ENCODE results near the gene HIVEP3. TPM values are rescaled to one million over a fixed set of nuclear protein-coding genes. Genes with fewer than 3 reads are reported as not detected.
"Not testable (repeated sequence)": the region's sequence is repeated elsewhere in the genome, so short reads cannot be mapped to it uniquely, and the experiment has no call there.

HIVEP3 gene
- total RNA-seq, 2 donors from 2014 or later, result 4.7 to 5.8 TPM

DNA sequence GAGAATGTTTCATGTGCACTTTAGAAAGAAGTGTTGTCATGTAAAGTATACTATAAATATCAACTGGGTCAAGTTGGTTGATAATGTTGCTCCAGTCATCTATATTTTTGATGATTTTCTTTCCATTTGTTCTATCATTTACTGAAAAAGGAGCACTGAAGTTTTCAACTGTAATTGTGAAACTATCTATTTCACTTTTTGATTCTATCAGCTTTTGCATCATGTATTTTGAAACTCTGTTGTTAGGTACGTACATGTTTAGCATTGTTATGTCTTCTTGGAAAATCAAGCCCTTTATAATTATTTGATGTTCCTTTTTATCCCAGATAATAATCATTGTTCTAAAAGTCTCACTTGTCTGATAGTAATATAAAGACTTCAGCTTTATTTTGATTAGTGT lies 14.4 kb upstream of the HIVEP3 start:
- no peaks in the 10 kb centered on the region for H3K4me1 ChIP-seq
- no peak overlapping the region for H3K27ac ChIP-seq
- no peaks in the 10 kb centered on the region for H3K36me3 ChIP-seq
- DNase-seq (ENCODE audit: low spot score), result no peak
- TF ChIP-seq, protein P1, sequence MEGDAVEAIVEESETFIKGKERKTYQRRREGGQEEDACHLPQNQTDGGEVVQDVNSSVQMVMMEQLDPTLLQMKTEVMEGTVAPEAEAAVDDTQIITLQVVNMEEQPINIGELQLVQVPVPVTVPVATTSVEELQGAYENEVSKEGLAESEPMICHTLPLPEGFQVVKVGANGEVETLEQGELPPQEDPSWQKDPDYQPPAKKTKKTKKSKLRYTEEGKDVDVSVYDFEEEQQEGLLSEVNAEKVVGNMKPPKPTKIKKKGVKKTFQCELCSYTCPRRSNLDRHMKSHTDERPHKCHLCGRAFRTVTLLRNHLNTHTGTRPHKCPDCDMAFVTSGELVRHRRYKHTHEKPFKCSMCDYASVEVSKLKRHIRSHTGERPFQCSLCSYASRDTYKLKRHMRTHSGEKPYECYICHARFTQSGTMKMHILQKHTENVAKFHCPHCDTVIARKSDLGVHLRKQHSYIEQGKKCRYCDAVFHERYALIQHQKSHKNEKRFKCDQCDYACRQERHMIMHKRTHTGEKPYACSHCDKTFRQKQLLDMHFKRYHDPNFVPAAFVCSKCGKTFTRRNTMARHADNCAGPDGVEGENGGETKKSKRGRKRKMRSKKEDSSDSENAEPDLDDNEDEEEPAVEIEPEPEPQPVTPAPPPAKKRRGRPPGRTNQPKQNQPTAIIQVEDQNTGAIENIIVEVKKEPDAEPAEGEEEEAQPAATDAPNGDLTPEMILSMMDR (IDR thresholded peaks at IDR 0.05), result no peak
- H3K27me3 ChIP-seq, result no peaks in the 10 kb centered on the region
- H3K9me3 ChIP-seq, result no peaks in the 10 kb centered on the region
- no peak overlapping the region for H3K4me3 ChIP-seq

DNA sequence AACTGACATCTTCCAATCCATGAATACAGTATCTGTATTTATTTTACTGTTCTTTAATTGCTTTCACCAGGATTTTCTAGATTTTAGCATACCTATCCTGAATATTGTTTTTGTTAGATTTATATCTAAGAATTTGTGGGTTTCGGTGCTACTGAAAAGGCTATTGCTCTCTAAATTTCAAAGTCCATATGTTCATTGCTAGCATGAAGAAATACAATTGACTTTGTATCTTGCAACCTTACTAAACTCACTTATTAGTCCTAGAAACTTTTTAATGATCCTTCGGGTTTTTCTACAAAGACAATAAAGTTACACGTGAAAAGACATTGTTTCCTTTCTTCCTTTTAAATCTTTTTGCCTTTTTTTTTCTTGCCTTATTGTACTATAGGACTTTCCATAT lies 12.9 kb upstream of the HIVEP3 start:
- H3K36me3 ChIP-seq, result no peaks in the 10 kb centered on the region
- no peaks in the 10 kb centered on the region for H3K4me1 ChIP-seq
- H3K27ac ChIP-seq, result no peak overlapping the region
- DNase-seq (ENCODE audit: low spot score), result no peak
- TF ChIP-seq, protein P1 (IDR thresholded peaks at IDR 0.05), result no peak
- no peaks in the 10 kb centered on the region for H3K9me3 ChIP-seq
- H3K4me3 ChIP-seq, result no peak overlapping the region
- H3K27me3 ChIP-seq, result no peaks in the 10 kb centered on the region

DNA sequence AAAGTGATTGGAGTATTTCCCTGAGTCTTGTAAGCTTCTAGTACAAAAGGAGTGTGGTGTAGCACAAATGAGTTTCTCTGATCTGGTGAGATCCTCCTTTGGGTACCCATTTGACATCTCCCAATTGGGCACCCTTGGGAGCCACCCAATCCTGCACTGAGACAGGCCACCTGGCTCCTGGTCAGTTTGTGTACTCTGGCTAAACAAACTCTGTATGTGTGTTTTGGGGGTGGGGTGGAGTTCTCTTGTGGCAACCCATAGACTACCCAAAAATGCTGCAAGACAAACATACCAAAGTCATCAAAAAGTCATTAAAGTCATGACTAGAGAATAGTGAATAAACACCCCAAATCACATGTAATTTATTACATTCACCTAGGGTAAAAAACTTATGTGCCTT lies 8.4 kb upstream of the HIVEP3 start:
- H3K4me1 ChIP-seq, result no peaks in the 10 kb centered on the region
- H3K27me3 ChIP-seq, result no peaks in the 10 kb centered on the region
- TF ChIP-seq, protein P1 (IDR thresholded peaks at IDR 0.05), result no peak
- no peak overlapping the region for H3K27ac ChIP-seq
- DNase-seq (ENCODE audit: low spot score), result no peak
- peaks cover 0 to 7% of the 10 kb centered on the region in 2 donors for H3K9me3 ChIP-seq
- H3K4me3 ChIP-seq, result no peak overlapping the region
- no peaks in the 10 kb centered on the region for H3K36me3 ChIP-seq

DNA sequence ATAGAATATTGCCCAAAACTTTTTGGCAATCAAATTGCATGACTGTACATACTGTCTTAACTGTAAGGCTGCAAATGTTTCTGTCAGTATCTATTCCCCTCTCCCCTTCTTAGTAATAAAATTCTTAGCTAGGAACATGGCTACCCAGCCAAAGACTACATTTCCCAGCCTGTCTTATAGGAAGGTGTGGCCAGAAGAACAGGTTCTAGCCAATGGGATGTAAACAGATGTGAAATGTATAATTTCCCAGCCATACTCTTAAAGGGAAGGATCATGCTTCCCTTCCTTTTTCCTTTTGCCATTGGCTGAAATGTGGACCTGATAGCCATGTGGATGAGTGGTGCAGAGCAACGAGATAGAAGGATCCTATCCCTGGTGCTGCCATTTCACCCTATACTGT lies 7.0 kb upstream of the HIVEP3 start:
- no peaks in the 10 kb centered on the region for H3K36me3 ChIP-seq
- H3K4me3 ChIP-seq, result no peak overlapping the region
- no peak overlapping the region for H3K27ac ChIP-seq
- H3K27me3 ChIP-seq, result no peaks in the 10 kb centered on the region
- H3K9me3 ChIP-seq, result peaks cover 0 to 7% of the 10 kb centered on the region in 2 donors
- no peak for DNase-seq (ENCODE audit: low spot score)
- TF ChIP-seq, protein P1 (IDR thresholded peaks at IDR 0.05), result no peak
- H3K4me1 ChIP-seq, result no peaks in the 10 kb centered on the region

DNA sequence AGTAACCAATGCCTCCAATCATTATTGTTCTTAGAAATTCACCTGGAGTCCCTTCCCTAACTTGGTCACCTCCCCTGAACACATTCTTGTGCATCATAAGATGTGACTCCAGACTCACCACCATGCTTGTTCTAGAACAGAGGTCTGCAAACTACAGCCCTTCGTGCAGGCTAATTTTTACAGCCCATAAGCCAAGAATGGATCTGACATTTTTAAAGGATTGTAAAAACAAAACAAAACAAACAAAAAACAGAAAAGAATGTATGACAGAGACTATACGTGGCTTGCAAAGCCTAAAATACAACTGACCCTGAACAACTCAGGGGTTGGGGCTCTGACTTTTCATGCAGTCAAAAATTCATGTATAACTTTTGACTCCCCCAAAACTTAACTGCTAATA lies 6.2 kb upstream of the HIVEP3 start:
- DNase-seq (ENCODE audit: low spot score), result no peak
- Histone ChIP-seq H3K36me3 (no peaks in the 10 kb centered on the region), H3K27me3 (no peaks in the 10 kb centered on the region), H3K9me3 (peaks cover 0 to 7% of the 10 kb centered on the region in 2 donors), H3K4me3 (no peak overlapping the region), H3K27ac (no peak overlapping the region), H3K4me1 (peaks cover 0 to 3% of the 10 kb centered on the region in 2 donors)
- TF ChIP-seq, protein P1 (IDR thresholded peaks at IDR 0.05), result no peak

DNA sequence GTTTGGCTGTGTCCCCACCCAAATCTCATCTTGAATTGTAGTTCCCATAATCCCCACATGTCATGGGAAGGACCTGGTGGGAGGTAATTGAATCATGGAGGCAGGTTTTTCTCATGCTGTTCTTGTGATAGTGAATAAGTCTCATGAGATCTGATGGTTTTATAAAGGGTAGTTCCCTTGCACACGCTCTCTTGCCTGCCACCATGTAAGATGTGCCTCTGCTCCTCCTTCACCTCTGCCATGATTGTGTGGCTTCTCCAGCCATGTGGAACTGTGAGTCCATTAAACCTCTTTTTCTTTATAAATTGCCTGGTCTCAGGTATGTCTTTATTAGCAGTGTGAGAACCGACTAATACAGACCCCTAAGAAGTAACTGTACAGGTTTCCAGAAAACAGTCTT lies 2.5 kb upstream of the HIVEP3 start:
- not testable (repeated sequence) for H3K36me3 ChIP-seq; DNase-seq (ENCODE audit: low spot score); H3K4me3 ChIP-seq; H3K27ac ChIP-seq; H3K27me3 ChIP-seq; H3K9me3 ChIP-seq
- peaks cover 0 to 38% of the 10 kb centered on the region in 2 donors for H3K4me1 ChIP-seq

Measured in right atrium auricular region (tissue), 2 donors.